ENCODE data around the gene TSPAN3. TPM values are rescaled to one million over a fixed set of nuclear protein-coding genes. Genes with fewer than 3 reads are reported as not detected.
A peak's percentile ranks its signal among the peaks of the same experiment; 100 is the strongest.

The TSPAN3 gene
- total RNA-seq, 1 experiment from 2014 or later = 140 TPM

- Histone ChIP-seq H3K9ac (ENCODE audit: low read length) (no peak overlapping the region), H3K27me3 (ENCODE audit: low read length) (no peaks in the 10 kb centered on the region), H3K27ac (ENCODE audit: low read length) (no peak overlapping the region), H3K4me3 (ENCODE audit: low read length) (no peak overlapping the region), H3K9me2 (replicated peaks; ENCODE audit: low read length) (no peaks in the 10 kb centered on the region), H4K20me1 (ENCODE audit: low read length) (no peaks in the 10 kb centered on the region), H2AFZ (ENCODE audit: low read length) (no peak overlapping the region), H3K36me3 (ENCODE audit: low read depth, low read length) (no peaks in the 10 kb centered on the region), H3K4me2 (ENCODE audit: low read length) (no peak overlapping the region), H3K9me3 (ENCODE audit: low read length) (no peaks in the 10 kb centered on the region), H3K4me1 (ENCODE audit: insufficient read depth, low read length) (no peaks in the 10 kb centered on the region), H3F3A (ENCODE audit: low read length, unreplicated experiment) (no peaks in the 10 kb centered on the region), H3K79me2 (ENCODE audit: low read length) (no peaks in the 10 kb centered on the region)
- peak; percentile 39 for ATAC-seq
- intact Hi-C loops (cut with micrococcal nuclease) = no loop called here
- BruUV-seq (replicated peaks) = no TSS peak
- POLR2A ChIA-PET (ENCODE audit: unreplicated experiment) = interaction anchor here (0.6 kb wide), 1 partner anchor 22 kb away, joined by 4 read pairs; no protein-coding TSS in a partner anchor
- peak; percentile 80 for TF ChIP-seq CTCF (conservative IDR thresholded peaks at IDR 0.05; ENCODE audit: low read depth, low read length)
- no peak for TF ChIP-seq EZH2phosphoT487 (IDR thresholded peaks at IDR 0.05; ENCODE audit: borderline replicate concordance, low read length)
- peak; percentile 48 for DNase-seq
- CTCF ChIA-PET = interaction anchor here (1.1 kb wide), 1 partner anchor 12 kb away, joined by 3 read pairs; no protein-coding TSS in a partner anchor
Measured at GRCh38 chr15:77034695-77035489, 36.0 kb downstream of the TSPAN3 start.

- no peak for DNase-seq
- no peak for TF ChIP-seq EZH2 (IDR thresholded peaks at IDR 0.05; ENCODE audit: low read length, unreplicated experiment)
- no peak for TF ChIP-seq EZH2phosphoT487 (IDR thresholded peaks at IDR 0.05; ENCODE audit: borderline replicate concordance, low read length)
- TF ChIP-seq CTCF (conservative IDR thresholded peaks at IDR 0.05; ENCODE audit: low read depth, low read length) = no peak
- intact Hi-C loops (cut with micrococcal nuclease) = no loop called here
- no peak for ATAC-seq
- no peak overlapping the region for H3K4me3 ChIP-seq (ENCODE audit: low read length)
- H3K27ac ChIP-seq (ENCODE audit: low read length) = no peak overlapping the region
- H3K79me2 ChIP-seq (ENCODE audit: low read length) = no peaks in the 10 kb centered on the region
- no peaks in the 10 kb centered on the region for H3K36me3 ChIP-seq (ENCODE audit: low read depth, low read length)
- no peaks in the 10 kb centered on the region for H3K4me1 ChIP-seq (ENCODE audit: insufficient read depth, low read length)
- H4K20me1 ChIP-seq (ENCODE audit: low read length) = no peaks in the 10 kb centered on the region
- H3K9me2 ChIP-seq (replicated peaks; ENCODE audit: low read length) = no peaks in the 10 kb centered on the region
- no peak overlapping the region for H3K9ac ChIP-seq (ENCODE audit: low read length)
- no peak overlapping the region for H2AFZ ChIP-seq (ENCODE audit: low read length)
- H3F3A ChIP-seq (ENCODE audit: low read length, unreplicated experiment) = no peaks in the 10 kb centered on the region
- H3K27me3 ChIP-seq (ENCODE audit: low read length) = no peaks in the 10 kb centered on the region
- ChIA-PET CTCF (no interaction called here), POLR2A (ENCODE audit: unreplicated experiment) (interaction anchor here (0.6 kb wide), 2 partner anchors 21 to 36 kb away, joined by 3 to 4 read pairs; no protein-coding TSS in a partner anchor)
- H3K4me2 ChIP-seq (ENCODE audit: low read length) = no peak overlapping the region
- no TSS peak for BruUV-seq (replicated peaks)
- H3K9me3 ChIP-seq (ENCODE audit: low read length) = no peaks in the 10 kb centered on the region
Measured at GRCh38 chr15:77033729-77034671, 36.9 kb downstream of the TSPAN3 start.

Measured in PC-3 (cell line).